Prostate gland (tissue), 2 donors: ENCODE measurements around the gene RUNX2. TPM values are rescaled to one million over a fixed set of nuclear protein-coding genes. Genes with fewer than 3 reads are reported as not detected.

Experiments
- DNase-seq: peaks from one replicate; pipeline ENCODE4 v3.0.0-alpha.2; 2019; ENCODE audit warnings: low spot score
- H3K27ac ChIP-seq, 2 donors: fragments of 200-600 bp; sonication (generic); 2 replicates each; pipeline ENCODE4 v1.5.1; 2017 to 2019
- H3K27me3 ChIP-seq: fragments of 200-600 bp; sonication (generic); replicated peaks from 2 replicates; pipeline ENCODE4 v1.5.1; 2019; ENCODE audit not compliant: insufficient read depth
- H3K36me3 ChIP-seq, 2 donors: fragments of 200-600 bp; sonication (generic); 1 replicate in 1 of 2; 2 replicates in 1 of 2; pipeline versions ENCODE4 v1.5.1 to v1.8.1; 2017 to 2019
- H3K4me1 ChIP-seq: fragments of 200-600 bp; sonication (generic); replicated peaks from 2 replicates; pipeline ENCODE4 v1.5.1; 2019
- H3K4me3 ChIP-seq, 2 donors: fragments of 200-600 bp; sonication (generic); 2 replicates each; pipeline ENCODE4 v1.5.1; 2017 to 2019
- H3K9me3 ChIP-seq: fragments of 200-600 bp; sonication (generic); 2 replicates; pipeline ENCODE4 v1.5.1; 2017
- CTCF ChIP-seq, 4 experiments: fragments of 200-600 bp in 2 of 4; fragments of 450-650 bp in 2 of 4; sonication (generic) in 2 of 4; IDR thresholded peaks; 1 replicate in 3 of 4; 2 replicates in 1 of 4; pipeline ENCODE4 v1.5.1; 2016 to 2019; ENCODE audit warnings: antibody characterized with exemption in 4 of 4, mild to moderate bottlenecking in 2 of 4, moderate library complexity in 2 of 4
- POLR2A ChIP-seq: fragments of 450-650 bp; IDR thresholded peaks from one replicate; pipeline ENCODE4 v1.6.1; 2016; ENCODE audit warnings: antibody characterized with exemption, mild to moderate bottlenecking
- POLR2AphosphoS5 ChIP-seq: sonication (generic); formaldehyde crosslinking; IDR thresholded peaks from one replicate; pipeline ENCODE4 v1.6.1; 2017; ENCODE audit warnings: antibody characterized with exemption
- whole genome bisulfite sequencing: methylation state at CpG from one replicate; pipeline ENCODE4 v1.1.5; 2018; 5-methylcytosine and 5-hydroxymethylcytosine counted together
- intact Hi-C: fragments of 100-400 bp; cut with DNase I; formaldehyde crosslinking; loops from one replicate; pipeline ENCODE4 v1.14.2; 2022
- total RNA-seq, 2 donors: library from RNA; depleted of rRNA; stranded (reverse); fragments of >200 nt; gene quantifications; one replicate each; pipeline ENCODE4 v1.1.0, GENCODE V29; 2016

RUNX2 gene
- total RNA-seq, 2 donors from 2014 or later, result 9.2 to 10.7 TPM

- no peaks in the 10 kb centered on the region for H3K9me3 ChIP-seq
- H3K4me1 ChIP-seq, result no peaks in the 10 kb centered on the region
- no peak for TF ChIP-seq POLR2A
- TF ChIP-seq CTCF (IDR thresholded peaks at IDR 0.05), result no peak
- no peak for TF ChIP-seq POLR2AphosphoS5
- no peaks in the 10 kb centered on the region for H3K27me3 ChIP-seq
- no peak overlapping the region for H3K27ac ChIP-seq
- H3K36me3 ChIP-seq, result no peaks in the 10 kb centered on the region
- intact Hi-C loops, result no loop called here
- H3K4me3 ChIP-seq, result no peak overlapping the region
- WGBS, result 77% methylated on average over 3 of the region's 3 CpGs
- DNase-seq, result no peak
Measured at GRCh38 chr6:45437439-45437815, 109.3 kb downstream of the RUNX2 start.

GRCh38 chr6:45438151-45438550 is 110.0 kb downstream of the RUNX2 start:
- Histone ChIP-seq H3K4me1 (no peaks in the 10 kb centered on the region), H3K4me3 (no peak overlapping the region), H3K27ac (no peak overlapping the region), H3K36me3 (no peaks in the 10 kb centered on the region), H3K9me3 (no peaks in the 10 kb centered on the region), H3K27me3 (no peaks in the 10 kb centered on the region)
- DNase-seq, result no peak
- WGBS, result 84% methylated on average over 3 of the region's 3 CpGs
- no peak for TF ChIP-seq POLR2AphosphoS5
- no peak for TF ChIP-seq CTCF (IDR thresholded peaks at IDR 0.05)
- no peak for TF ChIP-seq POLR2A
- intact Hi-C loops, result no loop called here

- no peaks in the 10 kb centered on the region for H3K36me3 ChIP-seq
- H3K27ac ChIP-seq, result no peak overlapping the region
- no peak overlapping the region for H3K4me3 ChIP-seq
- intact Hi-C loops, result no loop called here
- no peaks in the 10 kb centered on the region for H3K4me1 ChIP-seq
- H3K9me3 ChIP-seq, result no peaks in the 10 kb centered on the region
- no peak for TF ChIP-seq POLR2A
- no peak for TF ChIP-seq POLR2AphosphoS5
- no peak for TF ChIP-seq CTCF (IDR thresholded peaks at IDR 0.05)
- DNase-seq, result peak; percentile 14
- WGBS, result 77% methylated on average over 1 of the region's 1 CpG
- no peaks in the 10 kb centered on the region for H3K27me3 ChIP-seq
Measured at GRCh38 chr6:45438849-45439406, 110.8 kb downstream of the RUNX2 start.

- H3K36me3 ChIP-seq, result no peaks in the 10 kb centered on the region
- DNase-seq, result no peak
- H3K9me3 ChIP-seq, result no peaks in the 10 kb centered on the region
- TF ChIP-seq CTCF (IDR thresholded peaks at IDR 0.05), result no peak
- TF ChIP-seq POLR2A, result no peak
- no peak for TF ChIP-seq POLR2AphosphoS5
- intact Hi-C loops, result no loop called here
- no peaks in the 10 kb centered on the region for H3K4me1 ChIP-seq
- no peak overlapping the region for H3K27ac ChIP-seq
- no peak overlapping the region for H3K4me3 ChIP-seq
- 86% methylated on average over 6 of the region's 6 CpGs for WGBS
- no peaks in the 10 kb centered on the region for H3K27me3 ChIP-seq
Measured at GRCh38 chr6:45439459-45439858, 111.3 kb downstream of the RUNX2 start.

GRCh38 chr6:45439861-45440388 is 111.8 kb downstream of the RUNX2 start:
- H3K9me3 ChIP-seq, result no peaks in the 10 kb centered on the region
- no peaks in the 10 kb centered on the region for H3K36me3 ChIP-seq
- DNase-seq, result no peak
- WGBS, result 96% methylated on average over 6 of the region's 6 CpGs
- H3K27ac ChIP-seq, result no peak overlapping the region
- H3K27me3 ChIP-seq, result no peaks in the 10 kb centered on the region
- no peak overlapping the region for H3K4me3 ChIP-seq
- intact Hi-C loops, result no loop called here
- H3K4me1 ChIP-seq, result no peaks in the 10 kb centered on the region
- TF ChIP-seq POLR2AphosphoS5, result no peak
- no peak for TF ChIP-seq POLR2A
- TF ChIP-seq CTCF (IDR thresholded peaks at IDR 0.05), result no peak
